Measurements from ENCODE around the gene CACNB1.

CACNB1 gene

DNA sequence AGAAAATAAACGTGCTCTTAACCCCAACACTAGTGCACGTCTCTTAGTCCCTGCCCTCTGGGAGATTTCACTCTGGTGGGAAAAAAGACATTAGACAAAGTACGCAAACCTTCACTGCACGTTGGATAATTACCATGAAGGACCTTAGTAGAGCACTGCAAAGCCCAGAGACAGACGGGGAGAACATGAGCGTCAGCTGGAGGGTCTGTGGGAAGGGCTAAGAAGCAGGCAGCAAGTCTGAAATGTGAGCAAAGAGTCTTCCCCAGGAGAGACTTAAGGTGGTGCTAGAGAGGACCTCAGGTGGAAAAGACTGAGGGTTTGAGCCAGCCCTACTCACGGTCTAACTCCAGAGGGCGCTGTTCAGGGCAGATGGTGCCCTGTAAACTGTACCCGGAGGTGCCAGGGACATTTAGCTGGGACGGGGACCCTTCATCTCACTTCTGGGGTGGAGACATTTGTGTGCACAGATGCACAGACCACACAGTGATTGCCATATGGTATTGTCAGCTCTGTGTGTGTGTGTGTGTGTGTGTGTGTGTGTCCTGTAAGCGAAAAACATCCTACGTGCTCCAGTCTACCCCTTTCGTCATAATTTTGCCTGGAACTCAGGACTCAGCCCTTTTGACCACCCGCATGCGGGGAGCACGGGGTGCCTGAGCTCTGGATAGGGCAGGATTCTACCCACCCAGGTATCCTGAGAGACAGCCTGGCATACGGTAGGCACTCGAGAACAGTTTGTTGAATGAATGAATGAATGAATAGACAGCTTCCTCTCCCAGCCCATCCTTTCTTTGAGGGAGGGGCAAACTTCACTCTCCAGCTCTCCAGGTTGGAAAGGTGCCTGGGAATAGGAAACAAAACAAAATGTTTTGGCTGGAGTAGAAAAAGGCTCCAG is 38.3 kb upstream of the CACNB1 start:
- H3K4me1 Mint-ChIP-seq: peaks cover 28% of the 10 kb centered on the region
- H3K27me3 Mint-ChIP-seq: peaks cover 53% of the 10 kb centered on the region
- CTCF ChIA-PET: interaction anchor here (0.5 to 8.8 kb wide), 28 partner anchors 9 to 568 kb away, joined by 3 to 162 read pairs (median 4); partner anchors contain the start of genes FBXL20 and RPL19
- H3K9me3 Mint-ChIP-seq: no peaks in the 10 kb centered on the region
- no peak overlapping the region for H3K4me3 Mint-ChIP-seq
- no peaks in the 10 kb centered on the region for H3K36me3 Mint-ChIP-seq
- DNase-seq: peak; percentile 74
- no peak overlapping the region for H3K27ac Mint-ChIP-seq

DNA sequence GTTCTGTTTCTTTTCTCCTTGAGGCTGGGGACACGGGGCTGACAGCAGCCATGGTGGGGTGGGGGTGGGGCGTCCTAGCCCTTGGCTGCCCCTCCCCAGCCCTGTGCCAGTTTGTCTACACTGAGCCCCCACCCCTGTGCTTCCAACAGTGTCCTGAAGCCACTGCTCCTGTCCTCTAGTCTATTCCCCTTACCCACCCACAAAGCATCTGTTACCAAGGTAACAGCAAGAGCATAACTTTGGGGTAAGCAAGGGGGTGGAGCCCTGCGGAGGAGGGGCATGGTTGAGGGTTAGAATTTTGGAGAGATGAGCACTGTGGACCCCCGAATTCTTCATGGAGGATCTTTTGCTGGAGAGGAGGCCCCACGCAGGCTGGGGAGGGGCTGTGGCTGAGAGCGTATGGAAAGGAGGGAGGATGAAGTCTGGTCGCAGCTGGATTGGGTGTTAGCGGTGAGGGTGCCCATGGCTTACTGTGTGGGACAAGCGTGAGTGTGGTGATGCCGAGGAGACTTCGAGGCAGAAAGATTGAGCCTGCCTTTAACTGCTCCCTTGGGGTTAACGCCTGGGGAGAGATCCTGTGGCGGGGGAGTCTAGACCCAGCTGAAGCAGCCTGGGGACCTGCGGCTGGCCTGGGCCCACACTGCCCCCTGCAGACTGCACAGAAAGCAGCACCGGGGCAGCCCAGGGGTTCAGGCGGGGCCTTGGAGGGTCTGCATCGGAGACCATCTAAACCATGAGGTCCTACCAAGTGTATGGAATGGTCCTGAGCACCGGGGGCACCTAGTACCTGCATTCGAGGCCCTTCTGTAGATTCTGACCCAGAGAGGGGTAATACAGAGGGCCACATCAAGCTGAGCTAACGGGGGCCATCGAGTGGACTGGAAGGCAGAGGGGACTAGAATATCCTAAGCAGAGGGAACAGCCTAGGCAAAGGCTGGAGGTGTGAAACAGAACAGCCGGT is 34.4 kb upstream of the CACNB1 start:
- peaks cover 66% of the 10 kb centered on the region for H3K27me3 Mint-ChIP-seq
- peak; percentile 66 for DNase-seq
- CTCF ChIA-PET: interaction anchor here (0.6 to 5.0 kb wide), 16 partner anchors 9 to 294 kb away, joined by 3 to 74 read pairs (median 4); partner anchors contain the start of genes ARL5C and RPL19
- H3K27ac Mint-ChIP-seq: no peak overlapping the region
- H3K4me3 Mint-ChIP-seq: no peak overlapping the region
- H3K4me1 Mint-ChIP-seq: peaks cover 9% of the 10 kb centered on the region
- no peaks in the 10 kb centered on the region for H3K36me3 Mint-ChIP-seq
- no peaks in the 10 kb centered on the region for H3K9me3 Mint-ChIP-seq

DNA sequence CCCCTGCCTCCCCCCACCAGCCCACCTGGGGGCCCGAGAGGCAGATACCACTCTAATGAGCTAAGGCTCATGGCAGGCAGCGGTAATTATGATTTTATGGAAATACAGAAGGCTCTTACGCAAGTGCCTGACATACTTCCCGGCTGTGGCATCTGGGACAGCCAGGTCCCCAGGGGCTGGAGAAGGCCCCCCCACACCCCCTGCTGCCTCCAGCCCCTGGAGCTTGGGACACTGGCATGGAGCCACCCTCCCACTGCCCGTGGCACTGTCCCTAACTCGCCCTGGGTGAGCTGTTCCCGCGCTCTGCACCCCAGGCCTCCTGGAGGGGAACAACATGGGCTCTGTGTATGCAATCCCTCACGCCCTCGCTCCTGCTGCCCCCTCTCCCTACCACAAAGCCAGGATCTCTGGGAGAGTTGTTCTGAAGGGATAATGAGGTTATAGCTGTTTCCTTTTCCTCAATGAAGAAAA is 33.7 kb upstream of the CACNB1 start:
- H3K4me3 Mint-ChIP-seq: no peak overlapping the region
- H3K27ac Mint-ChIP-seq: no peak overlapping the region
- DNase-seq: no peak
- peaks cover 11% of the 10 kb centered on the region for H3K4me1 Mint-ChIP-seq
- H3K36me3 Mint-ChIP-seq: no peaks in the 10 kb centered on the region
- H3K27me3 Mint-ChIP-seq: peaks cover 70% of the 10 kb centered on the region
- CTCF ChIA-PET: interaction anchor here (1.0 to 5.0 kb wide), 8 partner anchors 8 to 248 kb away, joined by 3 to 74 read pairs (median 6); no protein-coding TSS in a partner anchor
- H3K9me3 Mint-ChIP-seq: no peaks in the 10 kb centered on the region

DNA sequence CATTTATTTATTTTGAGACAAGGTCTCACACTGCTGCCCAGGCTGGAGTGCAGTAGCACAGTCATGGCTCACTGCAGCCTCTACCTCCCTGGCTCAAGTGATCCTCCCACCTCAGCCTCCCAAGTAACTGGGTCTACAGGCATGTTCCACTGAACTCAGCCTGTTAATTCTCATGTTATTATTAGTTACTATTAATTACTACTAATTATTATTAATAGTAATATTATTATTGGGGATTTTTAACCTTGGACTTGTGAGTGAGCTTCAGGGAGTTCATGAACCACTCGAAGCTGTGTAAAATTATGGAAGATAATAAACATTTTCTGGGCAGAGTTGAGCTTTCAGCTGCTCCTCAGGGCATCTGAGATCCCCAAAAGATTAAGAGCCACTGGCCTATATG is 32.9 kb upstream of the CACNB1 start:
- Mint-ChIP-seq H3K4me1 (peaks cover 11% of the 10 kb centered on the region), H3K4me3 (no peak overlapping the region), H3K36me3 (no peaks in the 10 kb centered on the region), H3K9me3 (no peaks in the 10 kb centered on the region), H3K27me3 (peaks cover 74% of the 10 kb centered on the region), H3K27ac (no peak overlapping the region)
- CTCF ChIA-PET: interaction anchor here (1.0 to 5.0 kb wide), 6 partner anchors 9 to 247 kb away, joined by 4 to 74 read pairs (median 6); no protein-coding TSS in a partner anchor
- no peak for DNase-seq

DNA sequence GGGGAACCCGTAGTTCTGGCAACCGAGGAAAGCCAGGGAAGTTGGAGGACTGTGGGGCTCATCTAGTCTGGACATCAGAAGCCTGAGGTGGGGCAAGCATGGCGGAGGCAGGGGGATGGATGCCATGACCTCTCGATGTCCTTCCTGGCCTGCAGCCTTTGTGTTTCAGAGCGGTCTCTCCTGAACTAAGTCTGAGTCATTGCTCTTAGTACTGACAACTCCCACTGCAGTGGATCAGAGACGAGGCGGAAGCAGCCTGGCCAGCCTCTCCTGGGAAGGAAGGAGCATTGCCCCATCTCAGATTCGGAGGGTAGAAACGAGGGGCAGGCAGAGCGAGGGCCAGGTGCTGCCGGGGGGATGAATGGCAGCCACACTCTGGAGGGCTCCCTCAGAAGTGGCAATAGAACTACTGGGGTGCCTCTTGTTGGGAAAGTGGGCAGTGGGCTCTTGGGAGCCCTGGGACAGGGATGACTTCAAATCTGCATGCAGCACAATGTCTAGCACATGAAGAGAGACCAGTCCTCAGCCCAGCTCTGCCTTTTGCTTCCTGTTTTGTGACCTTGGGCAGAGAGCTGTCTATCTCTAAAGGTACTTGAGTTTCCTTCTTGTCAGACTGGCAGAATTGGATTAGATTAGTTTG is 31.9 kb upstream of the CACNB1 start:
- no peak overlapping the region for H3K27ac Mint-ChIP-seq
- no peak overlapping the region for H3K4me3 Mint-ChIP-seq
- H3K27me3 Mint-ChIP-seq: peaks cover 83% of the 10 kb centered on the region
- no peak for DNase-seq
- no peaks in the 10 kb centered on the region for H3K9me3 Mint-ChIP-seq
- no peaks in the 10 kb centered on the region for H3K36me3 Mint-ChIP-seq
- peaks cover 13% of the 10 kb centered on the region for H3K4me1 Mint-ChIP-seq
- CTCF ChIA-PET: interaction anchor here (1.4 to 5.0 kb wide), 4 partner anchors 10 to 22 kb away, joined by 4 to 74 read pairs (median 14); no protein-coding TSS in a partner anchor

DNA sequence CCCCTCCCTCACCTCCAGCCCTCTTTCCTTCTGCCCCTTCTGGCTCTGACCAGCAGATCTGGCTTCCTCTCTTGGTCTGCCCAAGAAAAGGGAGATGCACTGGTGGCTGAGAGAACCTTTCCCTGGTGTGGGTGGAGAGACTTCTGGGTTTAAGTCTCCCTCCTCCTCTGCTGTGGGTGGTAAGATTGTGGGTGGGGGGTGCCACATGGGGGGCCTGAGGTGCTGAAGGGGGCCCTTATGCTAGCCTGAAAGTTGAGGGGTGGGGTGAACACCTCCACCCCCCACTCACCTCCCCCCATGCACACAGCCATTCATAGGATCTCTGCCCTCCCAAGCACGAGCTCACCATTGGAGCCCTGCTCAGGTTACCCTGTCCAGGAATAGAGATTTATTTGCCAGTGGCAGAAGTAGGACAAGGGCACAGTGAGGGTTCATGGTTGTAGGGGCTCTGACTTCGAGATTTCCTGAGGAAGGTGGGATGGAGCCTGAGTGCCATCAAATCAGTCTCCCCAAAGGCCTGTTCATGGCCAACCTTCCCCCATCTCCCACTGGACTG is 30.0 kb upstream of the CACNB1 start:
- peaks cover 93% of the 10 kb centered on the region for H3K27me3 Mint-ChIP-seq
- H3K4me3 Mint-ChIP-seq: no peak overlapping the region
- peaks cover 20% of the 10 kb centered on the region for H3K4me1 Mint-ChIP-seq
- DNase-seq: no peak
- CTCF ChIA-PET: interaction anchor here (1.6 kb wide), 1 partner anchor 11 kb away, joined by 8 read pairs; no protein-coding TSS in a partner anchor
- no peaks in the 10 kb centered on the region for H3K9me3 Mint-ChIP-seq
- no peaks in the 10 kb centered on the region for H3K36me3 Mint-ChIP-seq
- no peak overlapping the region for H3K27ac Mint-ChIP-seq

DNA sequence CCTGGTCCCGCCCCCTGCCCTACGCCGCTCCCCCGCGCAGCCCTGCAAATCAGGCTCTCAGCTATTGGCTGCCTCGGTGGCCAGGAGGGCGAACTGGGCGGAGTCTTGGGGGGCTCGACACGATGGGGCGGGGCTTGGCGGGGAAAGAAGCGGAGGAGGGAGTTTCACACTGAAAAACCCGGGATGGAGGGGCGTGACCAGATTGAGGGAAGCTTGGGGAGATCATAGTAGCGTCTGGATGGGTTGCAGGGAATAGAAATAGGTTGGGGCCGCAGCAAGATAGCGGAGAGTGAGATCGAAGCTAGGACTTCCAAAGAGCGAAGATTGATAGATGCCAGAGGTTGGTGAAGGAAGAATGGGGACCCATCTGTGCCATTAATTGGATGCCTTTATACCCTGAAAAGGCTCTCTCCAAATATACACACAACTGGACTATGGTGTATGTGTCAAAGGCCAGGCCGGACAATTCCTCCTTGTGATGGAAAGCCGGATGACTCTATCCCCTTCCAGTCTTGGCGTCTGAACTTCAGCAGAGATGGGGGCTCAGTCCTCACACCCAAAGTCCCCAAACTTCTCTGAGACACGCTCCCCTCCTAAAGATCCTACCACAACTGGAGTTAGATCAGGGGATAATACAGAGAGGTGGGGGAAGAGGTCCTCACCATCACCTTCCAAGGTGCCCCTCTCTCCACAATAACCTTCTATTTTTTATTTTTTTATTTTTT is 28.7 kb upstream of the CACNB1 start:
- H3K9me3 Mint-ChIP-seq: no peaks in the 10 kb centered on the region

DNA sequence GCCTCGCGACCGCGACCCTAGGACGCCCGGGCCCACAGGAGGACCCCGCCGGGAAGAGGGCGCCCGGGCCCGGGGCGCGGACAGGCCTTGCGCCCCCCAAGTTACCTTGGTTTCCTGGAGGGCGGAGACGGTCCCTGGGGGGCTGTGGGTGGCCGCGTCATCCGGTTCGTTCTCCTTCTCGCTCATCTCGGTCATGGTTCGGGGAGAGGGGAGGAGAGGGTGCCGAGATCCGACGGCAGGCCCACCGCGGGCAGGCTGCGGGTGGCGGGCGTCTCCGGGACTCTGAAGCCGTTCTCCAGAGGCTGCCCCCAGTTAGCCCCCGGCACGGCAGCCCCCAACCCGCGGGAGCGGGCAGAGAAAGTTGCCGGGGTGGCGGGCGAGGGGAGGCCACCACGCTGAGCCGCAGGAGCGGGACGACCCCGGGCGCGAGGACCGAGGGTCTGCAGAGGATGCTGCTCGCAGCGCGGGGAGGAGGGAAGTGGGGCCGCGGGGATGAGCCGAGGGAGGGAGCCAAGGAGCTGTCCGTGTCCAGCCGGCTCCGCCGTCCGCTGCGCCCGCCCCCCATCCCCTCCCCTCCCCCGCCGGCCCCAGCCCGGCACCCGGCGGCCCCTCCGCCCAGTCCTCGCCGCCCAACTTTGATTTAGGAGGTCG is 28.0 kb upstream of the CACNB1 start, which contains the start of gene STAC2:
STAC2 (minus strand) TSS at position 638 of the 651 bp plus-strand sequence; CDS start at position 195, 443 bp downstream.
- Mint-ChIP-seq H3K27ac (no peak within 1 kb of the TSS), H3K36me3 (no peaks in the 10 kb centered on the region), H3K4me1 (peaks cover 16% of the 10 kb centered on the region), H3K27me3 (peaks cover 83% of the 10 kb centered on the region), H3K4me3 (peak within 1 kb of the TSS; percentile 66), H3K9me3 (no peaks in the 10 kb centered on the region)
- CTCF ChIA-PET: interaction anchor here (1.0 to 1.2 kb wide), 2 partner anchors 17 to 19 kb away, joined by 3 read pairs; no protein-coding TSS in a partner anchor
- DNase-seq: no peak

More for the DNA sequence above, 28.7 kb upstream of the CACNB1 start:
- peaks cover 89% of the 10 kb centered on the region for H3K27me3 Mint-ChIP-seq
- H3K4me1 Mint-ChIP-seq: peaks cover 16% of the 10 kb centered on the region
- no peak overlapping the region for H3K27ac Mint-ChIP-seq
- DNase-seq: peak; percentile 54
- H3K4me3 Mint-ChIP-seq: peak overlapping the region; percentile 66
- H3K36me3 Mint-ChIP-seq: no peaks in the 10 kb centered on the region
- CTCF ChIA-PET: interaction anchor here (1.0 to 1.6 kb wide), 3 partner anchors 12 to 19 kb away, joined by 3 to 8 read pairs (median 3); no protein-coding TSS in a partner anchor

DNA sequence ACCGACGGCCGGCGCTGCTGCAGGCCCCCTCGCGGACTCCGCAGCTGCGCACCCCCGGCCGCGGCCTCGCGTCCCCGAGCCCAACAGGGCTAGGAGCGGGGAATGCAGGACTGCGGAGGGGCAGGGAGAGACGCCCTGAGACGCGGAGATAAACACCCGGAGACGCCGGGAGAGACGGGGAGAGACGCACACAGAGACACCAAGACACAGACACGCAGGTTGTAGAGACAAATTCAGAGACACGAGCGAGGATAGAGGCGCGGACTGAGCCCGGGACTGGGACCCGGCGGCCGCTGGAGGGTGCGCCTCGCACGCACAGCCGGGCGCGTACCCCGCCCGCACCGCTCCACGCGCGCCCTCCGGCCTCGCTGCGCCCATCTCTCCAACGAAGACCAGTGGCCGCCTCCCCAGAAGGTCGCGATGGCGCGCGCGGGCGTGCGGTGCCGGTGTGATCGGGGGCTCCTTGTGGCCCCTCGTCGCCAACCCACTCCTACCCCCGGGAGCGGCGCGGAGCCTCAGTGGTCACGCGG is 27.4 kb upstream of the CACNB1 start:
- Mint-ChIP-seq H3K27me3 (peaks cover 88% of the 10 kb centered on the region), H3K36me3 (no peaks in the 10 kb centered on the region), H3K4me3 (peak overlapping the region; percentile 61), H3K4me1 (peaks cover 16% of the 10 kb centered on the region), H3K27ac (no peak overlapping the region), H3K9me3 (no peaks in the 10 kb centered on the region)
- no peak for DNase-seq
- CTCF ChIA-PET: no interaction called here

DNA sequence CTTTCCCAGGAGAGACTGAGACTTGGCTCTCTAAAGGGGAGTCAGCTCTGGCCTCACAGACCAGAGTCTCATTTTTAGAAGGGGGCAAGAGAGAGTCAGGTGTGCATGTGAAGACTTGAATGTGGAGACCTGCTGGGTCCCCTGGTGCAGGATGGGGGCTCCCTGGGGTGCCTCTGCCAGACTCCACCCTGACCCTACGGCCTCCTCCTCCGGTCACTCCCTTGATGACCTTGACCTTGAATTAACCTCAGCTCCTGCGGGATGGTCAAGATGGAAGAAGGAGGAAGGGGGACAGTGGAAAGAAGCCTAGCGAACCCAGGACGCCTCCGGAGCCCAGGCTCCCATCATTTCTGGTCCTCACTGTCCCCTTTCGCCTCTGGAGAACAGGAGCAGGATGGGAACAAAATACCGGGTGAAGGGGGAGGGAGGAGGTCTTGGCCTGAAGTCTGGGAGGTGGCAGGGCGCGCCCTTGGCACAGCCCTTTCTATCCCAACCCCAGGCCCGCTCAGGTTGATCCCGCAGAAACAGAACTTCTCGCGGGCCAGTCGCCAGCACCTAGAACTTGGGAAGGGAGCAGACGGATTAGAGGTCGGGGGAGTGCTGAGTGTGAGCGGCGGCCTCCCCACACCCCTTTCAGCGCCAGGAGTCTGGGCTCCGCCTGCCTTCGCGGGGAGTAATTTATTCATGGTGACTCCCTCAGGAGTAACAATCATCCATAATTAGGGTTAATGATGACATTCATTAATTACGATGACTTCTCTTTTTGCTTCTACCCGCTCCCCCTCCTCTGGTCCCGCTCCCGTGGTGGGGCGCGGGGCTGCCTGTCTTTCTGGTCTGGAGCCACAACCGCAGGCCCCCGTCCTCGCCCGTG is 26.7 kb upstream of the CACNB1 start:
- Mint-ChIP-seq H3K27me3 (peaks cover 88% of the 10 kb centered on the region), H3K9me3 (no peaks in the 10 kb centered on the region), H3K27ac (no peak overlapping the region), H3K4me3 (no peak overlapping the region), H3K36me3 (no peaks in the 10 kb centered on the region), H3K4me1 (peaks cover 16% of the 10 kb centered on the region)
- CTCF ChIA-PET: interaction anchor here (1.5 to 3.3 kb wide), 2 partner anchors 9 to 13 kb away, joined by 7 to 14 read pairs; no protein-coding TSS in a partner anchor
- no peak for DNase-seq

Measured in activated naive CD4-positive, alpha-beta T cell treated with anti-CD3 and anti-CD28 coated beads, Interleukin-2, amount 10 ng/mL, durations not matched to agents 7 days and 5 days (primary cell).